ENCODE data around the gene COA6.

Gene COA6

GRCh38 chr1:234373064-234373958, at the start of gene COA6:
TSS of gene COA6 (plus strand) at chr1:234373456. CDS start at chr1:234373467, 11 bp downstream.
- peak; percentile 94 for DNase-seq

GRCh38 chr1:234324821-234325220, 48.4 kb upstream of the COA6 start:
- DNase-seq = no peak

GRCh38 chr1:234325878-234326496, 47.3 kb upstream of the COA6 start:
- DNase-seq = peak; percentile 28

GRCh38 chr1:234326497-234327366, 46.5 kb upstream of the COA6 start:
- peak; percentile 79 for DNase-seq

- no peak for DNase-seq
These were observed 45.6 kb upstream of the COA6 start for GRCh38 chr1:234327577-234328164.

- DNase-seq = no peak
These were observed 42.4 kb upstream of the COA6 start for GRCh38 chr1:234330843-234331215.

- no peak for DNase-seq
These were observed 41.7 kb upstream of the COA6 start for GRCh38 chr1:234331507-234331906.

- DNase-seq = no peak
These were observed 36.9 kb upstream of the COA6 start for GRCh38 chr1:234336359-234336758.

- no peak for DNase-seq
These were observed 36.0 kb upstream of the COA6 start for GRCh38 chr1:234337233-234337632.

- DNase-seq = no peak
These were observed 32.7 kb upstream of the COA6 start for GRCh38 chr1:234340528-234340927.

GRCh38 chr1:234342774-234343173, 30.5 kb upstream of the COA6 start:
- no peak for DNase-seq

GRCh38 chr1:234345237-234345636, 28.0 kb upstream of the COA6 start:
- no peak for DNase-seq

- DNase-seq = no peak
These were observed 24.3 kb upstream of the COA6 start for GRCh38 chr1:234348964-234349363.

- DNase-seq = no peak
These were observed 17.3 kb upstream of the COA6 start for GRCh38 chr1:234355782-234356510.

- DNase-seq = peak; percentile 62
These were observed 16.5 kb upstream of the COA6 start for GRCh38 chr1:234356615-234357269.

GRCh38 chr1:234357831-234358230, 15.4 kb upstream of the COA6 start:
- DNase-seq = no peak

GRCh38 chr1:234361102-234361603, 12.1 kb upstream of the COA6 start:
- no peak for DNase-seq

GRCh38 chr1:234362558-234362957, 10.7 kb upstream of the COA6 start:
- no peak for DNase-seq

- peak; percentile 32 for DNase-seq
These were observed 4.8 kb upstream of the COA6 start for GRCh38 chr1:234368320-234369032.

GRCh38 chr1:234369033-234369430, 4.2 kb upstream of the COA6 start:
- DNase-seq = no peak

- no peak for DNase-seq
These were observed 3.5 kb upstream of the COA6 start for GRCh38 chr1:234369784-234370183.
